PC-3 (cell line): ENCODE data around the gene IL17B.

Experiments used
- EZH2 ChIP-seq: fragments of 300-600 bp; sonication (generic); IDR thresholded peaks from one replicate; pipeline ENCODE4 v1.6.1; 2017; ENCODE audit warnings: antibody characterized with exemption, mild to moderate bottlenecking, low read length; ENCODE audit not compliant: unreplicated experiment
- EZH2phosphoT487 ChIP-seq: fragments of 300-600 bp; sonication (generic); IDR thresholded peaks from 2 replicates; pipeline ENCODE4 v1.6.1; 2018; ENCODE audit warnings: mild to moderate bottlenecking, antibody characterized with exemption, low read length, borderline replicate concordance
- TF ChIP-seq, protein P1 (sequence below): fragments of 300-600 bp; sonication (generic); conservative IDR thresholded peaks from 2 replicates; pipeline ENCODE4 v1.5.1; 2017; ENCODE audit warnings: antibody characterized with exemption, low read depth, mild to moderate bottlenecking, low read length

DNA sequence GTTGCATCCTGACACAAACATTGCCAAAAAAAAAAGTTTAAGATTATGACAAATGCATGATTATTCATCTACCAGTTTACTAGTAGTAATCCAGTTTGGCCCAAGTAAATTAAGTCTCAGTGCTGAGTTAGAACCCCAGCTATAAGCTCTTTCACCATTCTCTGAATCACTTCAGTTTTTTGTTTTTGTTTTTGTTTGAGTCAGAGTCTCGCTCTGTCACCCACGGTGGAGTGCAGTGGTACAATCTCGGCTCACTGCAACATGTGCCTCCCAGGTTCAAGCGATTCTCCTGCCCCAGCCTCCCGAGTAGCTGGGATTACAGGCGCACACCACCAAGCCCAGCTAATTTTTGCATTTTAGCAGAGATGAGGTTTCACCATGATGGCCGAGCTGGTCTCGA, 22.7 kb downstream of the IL17B start:
- TF ChIP-seq, protein P1, sequence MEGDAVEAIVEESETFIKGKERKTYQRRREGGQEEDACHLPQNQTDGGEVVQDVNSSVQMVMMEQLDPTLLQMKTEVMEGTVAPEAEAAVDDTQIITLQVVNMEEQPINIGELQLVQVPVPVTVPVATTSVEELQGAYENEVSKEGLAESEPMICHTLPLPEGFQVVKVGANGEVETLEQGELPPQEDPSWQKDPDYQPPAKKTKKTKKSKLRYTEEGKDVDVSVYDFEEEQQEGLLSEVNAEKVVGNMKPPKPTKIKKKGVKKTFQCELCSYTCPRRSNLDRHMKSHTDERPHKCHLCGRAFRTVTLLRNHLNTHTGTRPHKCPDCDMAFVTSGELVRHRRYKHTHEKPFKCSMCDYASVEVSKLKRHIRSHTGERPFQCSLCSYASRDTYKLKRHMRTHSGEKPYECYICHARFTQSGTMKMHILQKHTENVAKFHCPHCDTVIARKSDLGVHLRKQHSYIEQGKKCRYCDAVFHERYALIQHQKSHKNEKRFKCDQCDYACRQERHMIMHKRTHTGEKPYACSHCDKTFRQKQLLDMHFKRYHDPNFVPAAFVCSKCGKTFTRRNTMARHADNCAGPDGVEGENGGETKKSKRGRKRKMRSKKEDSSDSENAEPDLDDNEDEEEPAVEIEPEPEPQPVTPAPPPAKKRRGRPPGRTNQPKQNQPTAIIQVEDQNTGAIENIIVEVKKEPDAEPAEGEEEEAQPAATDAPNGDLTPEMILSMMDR: no peak
- TF ChIP-seq EZH2 (no peak), EZH2phosphoT487 (no peak)
